Upper lobe of left lung (tissue), 6 donors: ENCODE results near the gene USP6NL. TPM values are rescaled to one million over a fixed set of nuclear protein-coding genes. Genes with fewer than 3 reads are reported as not detected.
A peak's percentile ranks its signal among the peaks of the same experiment; 100 is the strongest.

Experiments used
- ATAC-seq, 2 donors: fragments of 200-7000 bp; cut with Tn5 transposase; one replicate each; pipeline ENCODE4 v1.9.1; 2022; ENCODE audit warnings: mild to moderate bottlenecking in 2 of 2, moderate library complexity in 2 of 2; ENCODE audit not compliant: low FRiP score in 2 of 2
- DNase-seq, 2 donors: peaks; one replicate each; pipeline ENCODE4 v3.0.0-alpha.2; 2019 to 2020
- H3K27ac ChIP-seq, 4 donors: fragments of 200-600 bp; sonication (generic); one replicate each; pipeline ENCODE4 v1.5.1; 2016 to 2019
- H3K27me3 ChIP-seq, 4 donors: fragments of 200-600 bp; sonication (generic); one replicate each; pipeline ENCODE4 v1.5.1; 2017 to 2019
- H3K36me3 ChIP-seq, 4 donors: fragments of 200-600 bp; sonication (generic); one replicate each; pipeline ENCODE4 v1.5.1; 2016 to 2019
- H3K4me1 ChIP-seq, 4 donors: fragments of 200-600 bp; sonication (generic); one replicate each; pipeline ENCODE4 v1.5.1; 2018 to 2019
- H3K4me3 ChIP-seq, 4 donors: fragments of 200-600 bp; sonication (generic); one replicate each; pipeline ENCODE4 v1.5.1; 2017 to 2019; ENCODE audit warnings: mild to moderate bottlenecking in 2 of 4, moderate library complexity in 1 of 4
- H3K9me3 ChIP-seq, 4 donors: fragments of 200-600 bp; sonication (generic); one replicate each; pipeline ENCODE4 v1.5.1; 2018 to 2019
- CTCF ChIP-seq, 6 experiments: fragments of 450-650 bp in 4 of 6; fragments of 200-600 bp in 2 of 6; sonication (generic) in 2 of 6; IDR thresholded peaks; one replicate each; pipeline ENCODE4 v1.5.1; 2016 to 2019; ENCODE audit warnings: antibody characterized with exemption in 6 of 6
- EP300 ChIP-seq, 4 donors: sonication (generic); formaldehyde crosslinking; IDR thresholded peaks; one replicate each; pipeline ENCODE4 v1.5.1; 2017; ENCODE audit warnings: antibody characterized with exemption in 4 of 4, control low read depth in 2 of 4
- POLR2A ChIP-seq, 4 donors: fragments of 450-650 bp; IDR thresholded peaks; one replicate each; pipeline ENCODE4 v1.5.1; 2016 to 2017; ENCODE audit warnings: antibody characterized with exemption in 4 of 4, mild to moderate bottlenecking in 2 of 4
- POLR2AphosphoS5 ChIP-seq, 2 donors: sonication (generic); formaldehyde crosslinking; IDR thresholded peaks; one replicate each; pipeline ENCODE4 v1.5.1; 2017; ENCODE audit warnings: antibody characterized with exemption in 2 of 2
- WGBS, 2 donors: methylation state at CpG; one replicate each; pipeline ENCODE4 v1.1.5; 2017 to 2018; 5-methylcytosine and 5-hydroxymethylcytosine counted together
- total RNA-seq, 6 donors: library from RNA; depleted of rRNA in 4 of 6; stranded (reverse); fragments of >200 nt in 4 of 6; gene quantifications; one replicate each; pipeline versions ENCODE4 v1.1.0 to v1.2.1, GENCODE V29; 2016 to 2021
- donor health status: DM: no; HTN: no; CAD: no; lungs with moderate emphysema.
- donor health status: DM: no; HTN: yes; CAD: no; lungs with severe emphysema.

USP6NL gene
- 10 to 100 TPM; 16.4 to 28.6 (median 21.8) TPM for total RNA-seq

GRCh38 chr10:11611248-11612020, at the start of gene USP6NL:
Gene USP6NL, minus strand, starts transcription at chr10:11611650. Its CDS starts 14,016 bp downstream, at chr10:11597634.
- 0 to 1% methylated on average over 22 to 33 of the region's 107 CpGs for WGBS, 2 donors
- no peaks in the 10 kb centered on the region for H3K27me3 ChIP-seq
- peak; percentile 93 to 98 for ATAC-seq

GRCh38 chr10:11658801-11659368, 47.4 kb upstream of the USP6NL start:
- ATAC-seq: no peak
- Histone ChIP-seq H3K27me3 (no peaks in the 10 kb centered on the region), H3K9me3 (no peaks in the 10 kb centered on the region), H3K27ac (no peak overlapping the region), H3K4me1 (peaks cover 0 to 4% (median 0%) of the 10 kb centered on the region in 4 donors), H3K36me3 (no peaks in the 10 kb centered on the region), H3K4me3 (no peak overlapping the region)
- TF ChIP-seq CTCF (IDR thresholded peaks at IDR 0.05) (no peak), POLR2A (IDR thresholded peaks at IDR 0.05) (no peak), POLR2AphosphoS5 (IDR thresholded peaks at IDR 0.05) (no peak), EP300 (IDR thresholded peaks at IDR 0.05) (no peak)
- no peak for DNase-seq
- WGBS, 2 donors: 84 to 88% methylated on average over 9 of the region's 9 CpGs

More at GRCh38 chr10:11611248-11612020, at the start of gene USP6NL:
- H3K4me3 ChIP-seq: peak within 1 kb of the TSS; percentile 77 to 94 (median 92)
- TF ChIP-seq CTCF (IDR thresholded peaks at IDR 0.05) (peak in 3 of 6 experiments; percentile 6 to 37 (median 14)), POLR2A (IDR thresholded peaks at IDR 0.05) (peak in 3 of 4 donors; percentile 91 to 94 (median 92)), POLR2AphosphoS5 (IDR thresholded peaks at IDR 0.05) (peak; percentile 18 to 61), EP300 (IDR thresholded peaks at IDR 0.05) (no peak)
- peaks cover 15 to 25% (median 24%) of the 10 kb centered on the region in 4 donors for H3K4me1 ChIP-seq
- H3K9me3 ChIP-seq: no peaks in the 10 kb centered on the region
- peak; percentile 96 to 98 for DNase-seq
- H3K36me3 ChIP-seq: no peaks in the 10 kb centered on the region
- H3K27ac ChIP-seq: peak within 1 kb of the TSS; percentile 89 to 95 (median 94)

GRCh38 chr10:11655836-11656235, 44.4 kb upstream of the USP6NL start:
- H3K27me3 ChIP-seq: no peaks in the 10 kb centered on the region
- H3K4me1 ChIP-seq: peaks cover 0 to 4% (median 0%) of the 10 kb centered on the region in 4 donors
- ATAC-seq (no peak), DNase-seq (no peak)
- H3K27ac ChIP-seq: no peak overlapping the region
- H3K4me3 ChIP-seq: no peak overlapping the region
- H3K36me3 ChIP-seq: no peaks in the 10 kb centered on the region
- WGBS, 2 donors: 44 to 46% methylated on average over 2 of the region's 2 CpGs
- TF ChIP-seq CTCF (IDR thresholded peaks at IDR 0.05) (no peak), POLR2AphosphoS5 (IDR thresholded peaks at IDR 0.05) (no peak), POLR2A (IDR thresholded peaks at IDR 0.05) (no peak), EP300 (IDR thresholded peaks at IDR 0.05) (no peak)
- no peaks in the 10 kb centered on the region for H3K9me3 ChIP-seq

- Histone ChIP-seq H3K4me1 (peaks cover 0 to 4% (median 0%) of the 10 kb centered on the region in 4 donors), H3K27ac (no peak overlapping the region), H3K36me3 (no peaks in the 10 kb centered on the region), H3K4me3 (no peak overlapping the region), H3K9me3 (no peaks in the 10 kb centered on the region), H3K27me3 (no peaks in the 10 kb centered on the region)
- WGBS, 2 donors: 96 to 97% methylated on average over 9 of the region's 9 CpGs
- no peak for DNase-seq
- ATAC-seq: no peak
- TF ChIP-seq POLR2A (IDR thresholded peaks at IDR 0.05) (no peak), EP300 (IDR thresholded peaks at IDR 0.05) (no peak), CTCF (IDR thresholded peaks at IDR 0.05) (no peak), POLR2AphosphoS5 (IDR thresholded peaks at IDR 0.05) (no peak)
Observed at GRCh38 chr10:11654659-11655058, 43.2 kb upstream of the USP6NL start.
